Upper lobe of left lung (tissue), 4 donors: ENCODE data around the gene ECEL1.

Source experiments
- CTCF ChIP-seq, 6 experiments: fragments of 450-650 bp in 4 of 6; fragments of 200-600 bp in 2 of 6; sonication (generic) in 2 of 6; IDR thresholded peaks; one replicate each; pipeline ENCODE4 v1.5.1; 2016 to 2019; ENCODE audit warnings: antibody characterized with exemption in 6 of 6
- EP300 ChIP-seq, 4 donors: sonication (generic); formaldehyde crosslinking; IDR thresholded peaks; one replicate each; pipeline ENCODE4 v1.5.1; 2017; ENCODE audit warnings: antibody characterized with exemption in 4 of 4, control low read depth in 2 of 4
- POLR2A ChIP-seq, 4 donors: fragments of 450-650 bp; IDR thresholded peaks; one replicate each; pipeline ENCODE4 v1.5.1; 2016 to 2017; ENCODE audit warnings: antibody characterized with exemption in 4 of 4, mild to moderate bottlenecking in 2 of 4
- POLR2AphosphoS5 ChIP-seq, 2 donors: sonication (generic); formaldehyde crosslinking; IDR thresholded peaks; one replicate each; pipeline ENCODE4 v1.5.1; 2017; ENCODE audit warnings: antibody characterized with exemption in 2 of 2

- TF ChIP-seq CTCF (IDR thresholded peaks at IDR 0.05) = no peak
- TF ChIP-seq POLR2A (IDR thresholded peaks at IDR 0.05) = no peak
- TF ChIP-seq POLR2AphosphoS5 (IDR thresholded peaks at IDR 0.05) = no peak
- TF ChIP-seq EP300 (IDR thresholded peaks at IDR 0.05) = no peak
Measured at GRCh38 chr2:232502911-232503808, 15.5 kb upstream of the ECEL1 start.
